Stimulated activated CD4-positive, alpha-beta T cell treated with anti-CD3 and anti-CD28 coated beads, Interleukin-1b, Interleukin-23, amount 100 ng/mL, for 1 hour (primary cell): Measurements from ENCODE around the gene BMP7.

Source experiments
- DNase-seq, 2 donors: peaks; one replicate each; pipeline ENCODE4 v3.0.0-alpha.2; 2020; ENCODE audit warnings: low read depth in 2 of 2

The BMP7 gene

GRCh38 chr20:57266291-57267157 is at the start of gene BMP7:
Gene BMP7, minus strand, starts transcription at chr20:57266641. Its CDS starts 519 bp downstream, at chr20:57266122.
- no peak for DNase-seq

GRCh38 chr20:57315976-57316480 is 49.6 kb upstream of the BMP7 start:
- no peak for DNase-seq

GRCh38 chr20:57315083-57315975 is 48.9 kb upstream of the BMP7 start:
- DNase-seq, result no peak

DNA sequence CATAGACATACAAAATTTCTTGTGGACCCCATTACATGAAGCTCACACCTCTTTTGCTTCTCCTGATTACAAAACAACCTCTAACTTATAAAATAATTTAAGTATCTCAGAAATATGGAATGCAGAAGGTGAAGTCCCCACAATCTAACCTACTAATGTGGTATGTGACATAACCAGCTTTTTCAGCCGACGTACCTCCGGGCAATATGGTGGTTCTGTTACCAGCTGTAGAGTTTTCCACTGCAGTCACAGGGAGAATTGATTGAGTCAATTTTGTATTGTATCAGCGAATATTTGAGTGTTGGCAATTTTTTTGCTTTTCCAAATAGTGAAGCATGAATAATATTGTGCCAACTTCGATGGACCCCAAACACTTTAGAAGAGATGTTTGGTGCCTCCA is 47.5 kb upstream of the BMP7 start:
- no peak for DNase-seq

DNA sequence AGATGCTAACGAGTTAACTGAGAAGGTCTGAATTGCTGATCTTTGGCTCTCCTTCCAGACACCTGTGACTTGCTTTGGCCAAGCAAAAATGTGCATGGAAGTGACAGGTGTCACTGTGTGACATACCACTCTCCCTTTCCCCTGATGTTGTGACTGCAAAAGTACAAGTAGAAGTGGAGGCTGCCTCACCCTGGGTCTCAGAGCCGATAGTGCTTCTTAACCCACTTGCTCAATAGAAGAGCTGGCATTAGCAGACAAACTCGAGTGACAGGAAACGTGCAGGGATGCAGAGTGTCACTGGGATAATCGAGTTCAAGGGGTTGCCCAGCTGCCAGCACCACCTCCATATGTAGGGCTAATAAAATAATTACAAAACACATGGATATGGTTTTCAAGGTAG is 46.8 kb upstream of the BMP7 start:
- DNase-seq, result no peak

DNA sequence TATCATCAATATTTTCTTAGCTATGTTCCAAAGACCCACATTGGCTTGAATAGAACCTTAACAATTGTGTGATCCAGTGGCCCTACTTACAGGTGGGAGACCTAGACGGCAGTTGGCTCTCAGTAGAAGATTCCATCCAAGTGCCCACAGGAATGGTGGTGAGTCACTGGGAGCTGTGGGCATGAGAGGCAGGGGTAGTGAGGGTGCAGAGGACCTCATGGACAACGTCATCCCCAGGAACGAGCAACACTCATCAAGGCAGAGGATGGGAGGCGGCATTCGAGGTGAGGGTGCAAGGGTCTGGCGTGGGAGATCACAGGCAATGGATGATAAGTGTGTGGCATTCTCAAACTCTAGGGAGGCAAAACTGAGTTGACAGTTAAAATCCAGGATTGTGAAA is 45.7 kb upstream of the BMP7 start:
- no peak for DNase-seq

- DNase-seq, result no peak
Observed at GRCh38 chr20:57310821-57311514, 44.5 kb upstream of the BMP7 start.

GRCh38 chr20:57309544-57310115 is 43.2 kb upstream of the BMP7 start:
- DNase-seq, result no peak

DNA sequence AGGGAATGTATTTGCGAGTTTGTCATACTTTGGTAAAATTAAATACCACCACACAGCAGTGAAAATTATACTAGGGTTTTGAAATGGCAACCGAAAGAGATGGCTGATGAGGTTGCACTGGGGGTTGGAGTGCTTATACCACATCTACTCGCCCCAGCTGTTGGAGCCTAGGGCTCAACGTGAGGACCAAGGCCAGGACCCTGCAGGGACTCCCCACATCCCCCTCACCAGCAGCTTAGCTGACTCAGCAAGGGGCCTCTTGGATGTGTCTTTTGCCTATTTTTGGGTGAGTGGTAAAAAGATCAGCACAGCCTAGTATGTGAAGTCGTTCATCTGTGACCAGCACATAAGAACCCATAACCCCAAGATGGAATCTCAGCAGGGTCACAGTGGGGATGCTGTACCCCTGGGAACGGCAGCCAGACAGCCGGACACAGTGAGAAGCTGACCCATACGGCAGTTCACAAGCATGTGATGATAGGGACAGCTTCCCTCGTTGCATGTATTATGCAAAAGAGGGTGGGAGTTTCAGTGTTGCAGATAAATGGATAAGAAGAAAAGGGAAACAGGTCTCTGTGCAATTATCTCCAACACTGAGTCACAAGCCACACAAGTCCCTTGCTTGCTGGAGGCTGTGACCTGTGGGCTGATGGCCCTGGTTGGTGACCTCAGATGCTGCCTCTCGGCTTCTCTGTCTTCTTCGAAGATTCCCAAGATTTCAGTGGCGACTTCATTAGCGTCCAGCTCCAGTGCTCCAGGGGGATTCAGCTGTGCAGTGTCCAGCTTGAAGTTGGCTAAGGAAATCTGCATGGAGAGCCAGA is 42.2 kb upstream of the BMP7 start:
- DNase-seq, result no peak

DNA sequence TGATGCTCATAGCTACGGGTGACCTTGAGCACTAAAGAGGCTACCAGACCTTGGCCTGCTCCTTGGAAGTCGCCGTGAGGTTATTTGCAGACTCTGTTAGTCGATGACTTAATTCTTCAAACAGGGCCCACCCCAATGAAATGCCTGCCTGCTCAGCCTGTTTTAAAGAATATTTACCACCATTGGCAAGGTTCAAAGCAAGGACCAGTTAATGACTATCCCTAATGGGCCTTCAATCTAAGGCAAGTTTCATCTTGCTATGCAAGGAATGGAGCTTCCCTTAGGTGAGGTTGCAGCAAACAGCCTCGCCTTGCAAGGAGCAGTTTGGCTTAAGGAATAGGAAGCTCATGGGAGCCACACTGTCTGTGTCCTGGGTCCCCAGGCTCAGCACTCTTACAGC is 40.3 kb upstream of the BMP7 start:
- DNase-seq, result no peak

GRCh38 chr20:57301026-57301425 is 34.6 kb upstream of the BMP7 start:
- DNase-seq, result no peak

GRCh38 chr20:57298457-57298856 is 32.0 kb upstream of the BMP7 start:
- no peak for DNase-seq

GRCh38 chr20:57294550-57294949 is 28.1 kb upstream of the BMP7 start:
- no peak for DNase-seq

- DNase-seq, result no peak
Observed at GRCh38 chr20:57293995-57294394, 27.6 kb upstream of the BMP7 start.

GRCh38 chr20:57292611-57293010 is 26.2 kb upstream of the BMP7 start:
- DNase-seq, result no peak

GRCh38 chr20:57291694-57292093 is 25.3 kb upstream of the BMP7 start:
- DNase-seq, result no peak

GRCh38 chr20:57291003-57291402 is 24.6 kb upstream of the BMP7 start:
- no peak for DNase-seq

GRCh38 chr20:57290178-57290484 is 23.7 kb upstream of the BMP7 start:
- DNase-seq, result no peak

DNA sequence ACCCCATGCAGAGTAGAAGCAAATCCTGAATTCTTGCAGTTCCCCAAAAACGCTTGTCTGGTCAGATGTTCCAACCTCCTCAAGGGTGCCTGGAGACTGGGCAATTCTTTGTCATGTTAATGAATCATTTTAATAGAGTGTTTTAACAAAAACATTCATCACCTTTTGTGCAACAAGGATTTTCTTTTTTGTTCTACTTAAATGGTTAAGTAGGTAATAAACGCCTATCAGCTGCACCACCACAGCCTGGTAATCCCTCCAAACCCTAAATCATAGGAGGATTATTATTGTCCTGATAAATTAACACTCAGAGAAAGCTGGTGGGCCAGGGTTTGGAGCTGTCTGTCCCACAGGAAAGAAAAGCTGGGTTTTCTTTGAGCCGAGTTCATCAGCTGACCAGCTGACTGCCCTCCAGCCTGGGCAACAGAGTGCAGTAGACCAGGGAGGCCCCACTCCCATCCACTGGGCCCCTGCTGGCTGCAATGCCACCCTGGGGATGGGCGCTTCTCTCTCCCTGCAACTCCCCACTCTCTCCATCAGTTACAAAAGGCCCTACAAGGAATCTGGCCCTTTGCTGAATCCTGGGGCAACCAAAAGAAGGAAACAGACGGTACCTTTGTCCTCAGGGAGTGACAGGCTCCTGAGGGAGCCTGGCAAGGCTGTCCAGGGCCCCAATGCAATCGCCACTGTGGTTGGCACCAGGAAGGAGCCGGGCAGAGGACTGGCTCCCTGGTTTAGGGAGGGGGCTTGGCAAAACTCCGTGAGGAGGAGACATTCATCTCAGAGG is 23.1 kb upstream of the BMP7 start:
- no peak for DNase-seq

DNA sequence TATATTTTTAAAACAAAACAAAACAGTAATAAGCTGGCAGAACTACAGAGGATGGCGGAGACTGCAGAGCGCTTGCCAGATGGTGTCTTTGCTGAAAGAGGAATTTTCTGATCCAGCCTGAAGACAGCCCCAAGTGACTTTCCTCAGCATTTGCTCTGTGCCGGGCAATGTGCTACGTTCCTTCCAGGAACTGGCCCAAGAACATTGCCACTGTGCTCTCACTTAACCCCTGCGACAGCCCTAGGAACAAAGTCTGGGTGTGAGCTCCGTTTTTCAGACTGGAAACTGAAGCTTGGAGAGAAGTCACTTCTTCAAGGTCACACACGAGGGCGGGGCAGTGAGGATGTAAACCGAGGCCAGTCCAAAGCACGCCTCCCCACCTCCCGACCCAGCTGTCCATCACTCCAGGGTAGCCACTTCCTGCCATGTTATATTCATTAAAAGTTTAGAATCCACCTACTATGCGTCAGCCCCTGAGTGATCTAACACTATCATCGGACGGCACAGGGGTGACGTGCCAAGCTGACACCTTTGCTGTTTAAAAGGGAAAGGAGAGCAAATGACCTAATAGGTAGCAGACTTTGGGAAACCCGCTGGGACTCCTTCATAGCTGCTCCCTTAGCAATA is 22.3 kb upstream of the BMP7 start:
- no peak for DNase-seq
